ENCODE data around the gene IFT52. TPM values are rescaled to one million over a fixed set of nuclear protein-coding genes. Genes with fewer than 3 reads are reported as not detected.

The IFT52 gene
- total RNA-seq, 1 experiment from 2014 or later, result 30.8 TPM

GRCh38 chr20:43571771-43572170 is 19.0 kb upstream of the IFT52 start:
- no peaks in the 10 kb centered on the region for H3K27me3 Mint-ChIP-seq (ENCODE audit: unreplicated experiment)
- no peak for TF ChIP-seq CTCF (IDR thresholded peaks at IDR 0.05; ENCODE audit: unreplicated experiment)
- no peaks in the 10 kb centered on the region for H3K9me3 Mint-ChIP-seq (ENCODE audit: low read depth, unreplicated experiment)
- no peak overlapping the region for H3K27ac Mint-ChIP-seq (ENCODE audit: unreplicated experiment)
- CTCF ChIA-PET, result interaction anchor here (0.7 to 1.3 kb wide), 2 partner anchors 16 to 19 kb away, joined by 3 to 4 read pairs; partner anchors contain the start of gene IFT52
- no peak for DNase-seq
- no peak overlapping the region for H3K4me3 Mint-ChIP-seq (ENCODE audit: low read depth, unreplicated experiment)
- intact Hi-C loops (cut with micrococcal nuclease; ENCODE audit: unreplicated experiment), result no loop called here
- no peaks in the 10 kb centered on the region for H3K4me1 Mint-ChIP-seq (ENCODE audit: low read depth, unreplicated experiment)
- no TSS peak for BruUV-seq (replicated peaks)
- peaks cover 4% of the 10 kb centered on the region for H3K36me3 Mint-ChIP-seq (ENCODE audit: insufficient read depth, unreplicated experiment)

- TF ChIP-seq CTCF (IDR thresholded peaks at IDR 0.05; ENCODE audit: unreplicated experiment), result no peak
- Mint-ChIP-seq H3K27me3 (ENCODE audit: unreplicated experiment) (no peaks in the 10 kb centered on the region), H3K36me3 (ENCODE audit: insufficient read depth, unreplicated experiment) (peaks cover 4% of the 10 kb centered on the region), H3K4me1 (ENCODE audit: low read depth, unreplicated experiment) (no peaks in the 10 kb centered on the region), H3K27ac (ENCODE audit: unreplicated experiment) (no peak overlapping the region), H3K4me3 (ENCODE audit: low read depth, unreplicated experiment) (no peak overlapping the region), H3K9me3 (ENCODE audit: low read depth, unreplicated experiment) (no peaks in the 10 kb centered on the region)
- CTCF ChIA-PET, result no interaction called here
- DNase-seq, result no peak
- intact Hi-C loops (cut with micrococcal nuclease; ENCODE audit: unreplicated experiment), result no loop called here
- no TSS peak for BruUV-seq (replicated peaks)
These were observed 17.8 kb upstream of the IFT52 start for GRCh38 chr20:43572891-43573290.

- Mint-ChIP-seq H3K9me3 (ENCODE audit: low read depth, unreplicated experiment) (no peaks in the 10 kb centered on the region), H3K4me3 (ENCODE audit: low read depth, unreplicated experiment) (no peak overlapping the region), H3K27ac (ENCODE audit: unreplicated experiment) (no peak overlapping the region), H3K36me3 (ENCODE audit: insufficient read depth, unreplicated experiment) (peaks cover 11% of the 10 kb centered on the region), H3K4me1 (ENCODE audit: low read depth, unreplicated experiment) (no peaks in the 10 kb centered on the region), H3K27me3 (ENCODE audit: unreplicated experiment) (no peaks in the 10 kb centered on the region)
- CTCF ChIA-PET, result interaction anchor here (0.5 to 0.6 kb wide), 3 partner anchors 18 to 59 kb away, joined by 3 to 4 read pairs (median 3); no protein-coding TSS in a partner anchor
- TF ChIP-seq CTCF (IDR thresholded peaks at IDR 0.05; ENCODE audit: unreplicated experiment), result no peak
- intact Hi-C loops (cut with micrococcal nuclease; ENCODE audit: unreplicated experiment), result no loop called here
- BruUV-seq (replicated peaks), result no TSS peak
- DNase-seq, result no peak
These were observed 14.6 kb upstream of the IFT52 start for GRCh38 chr20:43576108-43576507.

- Mint-ChIP-seq H3K27ac (ENCODE audit: unreplicated experiment) (no peak overlapping the region), H3K4me3 (ENCODE audit: low read depth, unreplicated experiment) (no peak overlapping the region), H3K36me3 (ENCODE audit: insufficient read depth, unreplicated experiment) (peaks cover 16% of the 10 kb centered on the region), H3K4me1 (ENCODE audit: low read depth, unreplicated experiment) (peaks cover 15% of the 10 kb centered on the region), H3K27me3 (ENCODE audit: unreplicated experiment) (no peaks in the 10 kb centered on the region), H3K9me3 (ENCODE audit: low read depth, unreplicated experiment) (no peaks in the 10 kb centered on the region)
- no peak for DNase-seq
- no TSS peak for BruUV-seq (replicated peaks)
- intact Hi-C loops (cut with micrococcal nuclease; ENCODE audit: unreplicated experiment), result no loop called here
- CTCF ChIA-PET, result interaction anchor here (0.7 kb wide), 1 partner anchor 171 kb away, joined by 3 read pairs; no protein-coding TSS in a partner anchor
- no peak for TF ChIP-seq CTCF (IDR thresholded peaks at IDR 0.05; ENCODE audit: unreplicated experiment)
These were observed 10.6 kb upstream of the IFT52 start for GRCh38 chr20:43579861-43580793.
